HepG2 (cell line): ENCODE data around the gene TREX2. TPM values are rescaled to one million over a fixed set of nuclear protein-coding genes. Genes with fewer than 3 reads are reported as not detected.

ENCODE experiments used
- BCL6 ChIP-seq: IDR thresholded peaks from 2 replicates; pipeline ENCODE4 v1.6.1; 2016; ENCODE audit warnings: missing genetic modification reagents, missing compliant biosample characterization
- CREM ChIP-seq, 2 experiments: sonication (generic) in 1 of 2; formaldehyde crosslinking in 1 of 2; IDR thresholded peaks; 2 replicates each; pipeline versions ENCODE4 v1.4.0 to v1.6.1; 2016 to 2020; ENCODE audit warnings: antibody characterized with exemption in 1 of 2, mild to moderate bottlenecking in 1 of 2, missing genetic modification reagents in 1 of 2
- ELF1 ChIP-seq: sonication (generic); formaldehyde crosslinking; IDR thresholded peaks from 2 replicates; pipeline ENCODE4 v1.4.0; 2020; ENCODE audit warnings: missing genetic modification reagents
- HMG20A ChIP-seq: IDR thresholded peaks from 2 replicates; pipeline ENCODE4 v1.6.1; 2016; ENCODE audit warnings: borderline replicate concordance
- ZNF3 ChIP-seq: IDR thresholded peaks from 2 replicates; pipeline ENCODE4 v1.7.0; 2017; ENCODE audit warnings: inconsistent platforms
- ZNF598 ChIP-seq: sonication (generic); formaldehyde crosslinking; IDR thresholded peaks from 2 replicates; pipeline ENCODE4 v1.5.1; 2020; ENCODE audit warnings: mild to moderate bottlenecking, missing genetic modification reagents, borderline replicate concordance
- ZNF646 ChIP-seq: sonication (generic); formaldehyde crosslinking; IDR thresholded peaks from 2 replicates; pipeline ENCODE4 v1.9.0; 2021; ENCODE audit warnings: mild to moderate bottlenecking, missing genetic modification reagents
- polyA plus RNA-seq, 8 experiments: library from polyadenylated mRNA; depleted of rRNA in 3 of 8; stranded (reverse) in 7 of 8; unstranded in 1 of 8; fragments of >200 nt; fragmentation: Illumina TruSeq in 4 of 8; extraction: Trizol in 4 of 8; gene quantifications; 2 replicates each; pipeline versions ENCODE4 v1.2.1 to v1.2.3, GENCODE V29; 2011 to 2016; ENCODE audit warnings: low read depth in 4 of 8, missing spikeins in 1 of 8, mixed read lengths in 1 of 8; ENCODE audit not compliant: insufficient read depth in 1 of 8
- total RNA-seq, 5 experiments: library from RNA; depleted of rRNA; stranded (reverse); fragments of >200 nt; fragmentation: Illumina TruSeq; extraction: Trizol; gene quantifications; 2 replicates each; pipeline ENCODE4 v1.2.3, GENCODE V29; 2016; ENCODE audit warnings: low read depth in 1 of 5

The TREX2 gene
- total and polyA plus RNA-seq, 2 of the 13 experiments (the other 11 are each of a cell fraction or from before 2014, with no cell fraction given) = 0.13 to 0.18 TPM

GRCh38 chrX:153488231-153488914 lies 42.5 kb upstream of the TREX2 start (continued):
- TF ChIP-seq ZNF646 (CRISPR knock-in tag) = no peak
- no peak for TF ChIP-seq CREM (IDR thresholded peaks at IDR 0.05)
- TF ChIP-seq CREM (CRISPR knock-in tag; IDR thresholded peaks at IDR 0.05) = no peak
- peak; percentile 76 for TF ChIP-seq ELF1 (CRISPR knock-in tag)
- peak; percentile 65; the same call in 1 of the 2 replicates for TF ChIP-seq BCL6 (CRISPR knock-in tag)
- TF ChIP-seq ZNF3 (CRISPR knock-in tag) = no peak
- peak; percentile 21; the same call in 1 of the 2 replicates for TF ChIP-seq HMG20A (CRISPR knock-in tag)
- no peak for TF ChIP-seq ZNF598 (CRISPR knock-in tag)
